H1 (cell line): Measurements from ENCODE around the gene SRM.

ENCODE experiments used
- ATF2 ChIP-seq: IDR thresholded peaks from 2 replicates; pipeline ENCODE4 v1.6.1; 2012; ENCODE audit warnings: low read length, inconsistent platforms
- CTCF ChIP-seq, 3 experiments: IDR thresholded peaks; 1 replicate in 2 of 3; 2 replicates in 1 of 3; pipeline versions ENCODE4 v1.5.1 to v1.6.1; 2011; ENCODE audit warnings: low read length in 3 of 3, mild to moderate bottlenecking in 3 of 3, inconsistent platforms in 2 of 3, low read depth in 1 of 3, moderate library complexity in 1 of 3; ENCODE audit not compliant: insufficient read depth in 1 of 3; ENCODE audit errors: control extremely low read depth in 1 of 3
- EGR1 ChIP-seq: IDR thresholded peaks from 2 replicates; pipeline ENCODE4 v1.6.1; 2011; ENCODE audit warnings: low read depth, low read length, borderline replicate concordance
- GTF2F1 ChIP-seq: IDR thresholded peaks from 2 replicates; pipeline ENCODE4 v1.6.1; 2012; ENCODE audit warnings: low read depth, low read length, improper control_type of control experiment, borderline replicate concordance
- POLR2AphosphoS5 ChIP-seq: IDR thresholded peaks from 2 replicates; pipeline ENCODE4 v1.6.1; 2011; ENCODE audit warnings: low read depth, low read length

DNA sequence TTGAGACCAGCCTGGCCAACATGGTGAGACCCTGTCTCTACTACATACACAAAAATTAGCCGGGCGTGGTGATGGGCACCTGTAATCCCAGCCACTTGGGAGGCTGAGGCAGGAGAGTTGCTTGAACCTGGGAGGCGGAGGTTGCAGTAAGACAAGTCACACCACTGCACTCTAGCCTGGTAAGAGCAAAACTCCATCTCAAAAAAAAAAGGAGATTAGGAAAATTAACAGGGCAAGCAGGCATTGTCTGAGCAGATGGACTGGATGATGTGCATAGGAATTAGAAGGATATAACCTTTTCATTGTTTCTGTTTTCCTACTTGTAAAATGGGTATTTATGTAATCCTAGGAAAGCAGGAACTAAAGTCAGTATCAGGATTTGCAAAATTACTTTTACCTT is 31.8 kb downstream of the SRM start:
- no peak for TF ChIP-seq GTF2F1
- TF ChIP-seq CTCF (IDR thresholded peaks at IDR 0.05; ENCODE audit: control extremely low read depth in 1 of 3, insufficient read depth in 1 of 3, low read depth in 1 of 3, low read length in 3 of 3) = no peak
- TF ChIP-seq EGR1 = no peak
- no peak for TF ChIP-seq ATF2
- TF ChIP-seq POLR2AphosphoS5 = no peak
